Daoy (cell line): ENCODE results near the gene GABRR1. TPM values are rescaled to one million over a fixed set of nuclear protein-coding genes. Genes with fewer than 3 reads are reported as not detected.
"Not testable (repeated sequence)": the region's sequence is repeated elsewhere in the genome, so short reads cannot be mapped to it uniquely, and the experiment has no call there.

Experiments used
- DNase-seq: peaks from one replicate; pipeline ENCODE4 v3.0.0-alpha.2; 2015; ENCODE audit warnings: low read depth
- total RNA-seq: library from RNA; depleted of rRNA; stranded (reverse); fragments of >200 nt; shearing (Covaris generic); gene quantifications from 2 replicates; pipeline ENCODE4 v1.2.3, GENCODE V29; 2014; rRNA removed

Gene GABRR1
- total RNA-seq: not detected in 2 replicates

GRCh38 chr6:89217299-89217910 lies at the start of gene GABRR1:
TSS of gene GABRR1 (minus strand) at chr6:89217358. CDS start at chr6:89217322, 36 bp downstream.
- peak; percentile 9 for DNase-seq

DNA sequence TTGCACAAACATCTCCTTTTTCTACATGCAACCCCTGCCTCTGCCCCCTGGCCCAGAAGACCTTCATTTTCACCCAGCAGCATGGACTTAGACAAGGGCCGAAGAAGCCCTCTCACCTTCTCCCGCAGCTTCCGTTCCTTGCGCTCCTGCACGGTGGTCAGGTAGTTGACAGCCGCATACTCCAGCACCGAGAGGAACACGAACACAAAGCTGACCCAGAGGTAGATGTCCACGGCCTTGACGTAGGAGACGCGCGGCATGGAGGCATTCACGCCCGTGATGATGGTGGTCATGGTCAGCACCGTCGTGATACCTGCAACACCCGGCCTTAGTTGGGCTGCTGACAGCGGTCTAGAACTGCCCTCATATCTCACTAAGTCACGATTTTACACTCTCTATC lies 47.1 kb upstream of the GABRR1 start:
- DNase-seq: no peak

GRCh38 chr6:89260832-89261231 lies 43.7 kb upstream of the GABRR1 start:
- no peak for DNase-seq

GRCh38 chr6:89260310-89260709 lies 43.2 kb upstream of the GABRR1 start:
- DNase-seq: no peak

GRCh38 chr6:89258912-89259311 lies 41.8 kb upstream of the GABRR1 start:
- no peak for DNase-seq

DNA sequence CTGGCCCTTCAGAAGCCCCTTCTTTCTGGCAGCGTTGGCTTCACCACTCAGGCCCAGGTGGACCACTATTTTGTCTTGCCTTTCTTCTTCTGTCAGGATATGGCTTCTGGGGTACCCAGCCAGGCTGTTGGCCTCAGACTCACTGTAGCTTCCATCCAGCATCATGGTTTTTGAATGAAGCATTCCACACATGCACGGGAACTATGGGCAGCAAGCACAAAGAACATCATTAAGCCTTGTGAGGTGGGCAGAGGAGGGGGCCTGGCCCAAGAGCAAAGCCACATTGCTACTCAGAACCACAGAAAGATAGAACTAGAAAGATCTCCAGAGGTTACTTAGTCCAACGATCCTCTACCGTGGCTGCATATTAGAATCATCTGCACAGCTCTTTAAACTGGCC lies 40.6 kb upstream of the GABRR1 start:
- no peak for DNase-seq

- no peak for DNase-seq
Measured at GRCh38 chr6:89257346-89257745, 40.2 kb upstream of the GABRR1 start.

- no peak for DNase-seq
Measured at GRCh38 chr6:89255417-89255816, 38.3 kb upstream of the GABRR1 start.

- no peak for DNase-seq
Measured at GRCh38 chr6:89254569-89254968, 37.4 kb upstream of the GABRR1 start.

DNA sequence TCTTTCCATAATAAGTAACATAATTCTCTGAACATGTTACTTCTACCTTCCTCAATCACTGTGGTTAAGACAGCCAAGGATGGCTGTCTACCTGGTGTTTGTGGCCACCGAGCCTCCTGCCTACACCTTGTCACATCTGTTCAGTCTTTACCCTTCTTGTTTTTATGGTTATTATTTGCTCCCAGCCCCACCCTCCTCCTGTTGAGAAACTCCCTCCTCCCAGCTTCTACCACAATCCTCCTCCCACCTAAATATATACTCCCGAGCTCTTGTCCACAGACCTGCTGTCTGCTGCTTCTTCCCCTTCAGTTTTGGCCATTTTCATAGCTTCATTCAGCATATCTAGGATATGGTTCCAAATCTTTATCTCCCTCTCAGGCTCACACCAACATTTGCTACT lies 35.7 kb upstream of the GABRR1 start:
- DNase-seq: no peak

DNA sequence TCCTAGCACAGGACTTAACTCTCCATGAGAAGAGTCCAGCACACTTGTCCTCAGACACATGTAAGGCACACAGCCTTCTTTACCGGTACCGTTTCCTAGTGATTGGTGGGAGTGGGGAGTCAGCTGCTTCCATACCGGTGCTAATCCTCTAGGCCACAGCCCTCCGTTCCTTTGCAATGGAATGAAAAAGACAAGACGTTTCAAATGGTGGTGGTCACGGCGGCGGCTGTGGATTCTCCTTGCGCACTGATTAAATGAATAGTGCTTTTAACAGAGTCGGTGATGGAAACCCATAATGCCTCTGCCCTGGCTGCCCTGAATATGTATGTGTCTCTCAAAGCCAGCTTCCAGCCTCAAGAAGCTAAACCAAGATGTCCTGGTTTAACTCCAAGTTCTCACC lies 34.8 kb upstream of the GABRR1 start:
- DNase-seq: no peak

- no peak for DNase-seq
Measured at GRCh38 chr6:89251170-89251569, 34.0 kb upstream of the GABRR1 start.

GRCh38 chr6:89250239-89250638 lies 33.1 kb upstream of the GABRR1 start:
- no peak for DNase-seq

- no peak for DNase-seq
Measured at GRCh38 chr6:89244241-89244985, 27.3 kb upstream of the GABRR1 start.

DNA sequence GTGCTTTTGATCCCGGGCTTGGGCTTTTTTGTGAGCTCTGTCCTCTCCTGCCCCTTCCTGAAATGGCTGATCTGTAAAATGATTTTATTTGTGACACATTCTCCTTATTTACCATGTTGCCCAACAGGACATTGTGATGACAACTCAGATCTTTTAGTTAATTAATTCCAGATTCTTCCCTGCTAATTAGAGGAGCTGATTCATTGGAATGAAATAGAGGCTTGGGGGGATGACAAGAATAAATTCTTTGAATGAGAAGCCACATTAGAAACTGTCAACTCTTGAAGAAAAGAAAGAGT lies 26.1 kb upstream of the GABRR1 start:
- no peak for DNase-seq

- DNase-seq: peak; percentile 29
Measured at GRCh38 chr6:89242574-89243330, 25.6 kb upstream of the GABRR1 start.

- no peak for DNase-seq
Measured at GRCh38 chr6:89239338-89239737, 22.2 kb upstream of the GABRR1 start.

- DNase-seq: no peak
Measured at GRCh38 chr6:89237158-89237557, 20.0 kb upstream of the GABRR1 start.

DNA sequence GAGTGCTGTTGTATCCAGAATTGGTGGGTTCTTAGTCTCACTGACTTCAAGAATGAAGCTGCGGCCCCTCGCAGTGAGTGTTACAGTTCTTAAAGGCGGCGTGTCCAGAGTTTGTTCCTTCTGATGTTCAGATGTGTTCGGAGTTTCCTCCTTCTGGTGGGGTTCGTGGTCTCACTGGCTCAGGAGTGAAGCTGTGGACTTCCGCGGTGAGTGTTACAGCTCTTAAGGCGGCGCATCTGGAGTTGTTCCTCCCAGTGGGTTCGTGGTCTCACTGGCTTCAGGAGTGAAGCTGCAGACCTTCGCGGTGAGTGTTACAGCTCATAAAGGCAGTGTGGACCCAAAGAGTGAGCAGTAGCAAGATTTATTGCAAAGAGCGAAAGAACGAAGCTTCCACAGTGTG lies 16.4 kb upstream of the GABRR1 start:
- not testable (repeated sequence) for DNase-seq

- no peak for DNase-seq
Measured at GRCh38 chr6:89222712-89223039, 5.5 kb upstream of the GABRR1 start.

GRCh38 chr6:89221971-89222711 lies 5.0 kb upstream of the GABRR1 start:
- DNase-seq: peak; percentile 36

- no peak for DNase-seq
Measured at GRCh38 chr6:89221129-89221528, 4.0 kb upstream of the GABRR1 start.
